ENCODE measurements around the gene RAP2C. TPM values are rescaled to one million over a fixed set of nuclear protein-coding genes. Genes with fewer than 3 reads are reported as not detected.
A peak's percentile ranks its signal among the peaks of the same experiment; 100 is the strongest.

The RAP2C gene
- total and polyA plus RNA-seq, 8 donors, result 11.1 to 53.1 (median 18.7) TPM

DNA sequence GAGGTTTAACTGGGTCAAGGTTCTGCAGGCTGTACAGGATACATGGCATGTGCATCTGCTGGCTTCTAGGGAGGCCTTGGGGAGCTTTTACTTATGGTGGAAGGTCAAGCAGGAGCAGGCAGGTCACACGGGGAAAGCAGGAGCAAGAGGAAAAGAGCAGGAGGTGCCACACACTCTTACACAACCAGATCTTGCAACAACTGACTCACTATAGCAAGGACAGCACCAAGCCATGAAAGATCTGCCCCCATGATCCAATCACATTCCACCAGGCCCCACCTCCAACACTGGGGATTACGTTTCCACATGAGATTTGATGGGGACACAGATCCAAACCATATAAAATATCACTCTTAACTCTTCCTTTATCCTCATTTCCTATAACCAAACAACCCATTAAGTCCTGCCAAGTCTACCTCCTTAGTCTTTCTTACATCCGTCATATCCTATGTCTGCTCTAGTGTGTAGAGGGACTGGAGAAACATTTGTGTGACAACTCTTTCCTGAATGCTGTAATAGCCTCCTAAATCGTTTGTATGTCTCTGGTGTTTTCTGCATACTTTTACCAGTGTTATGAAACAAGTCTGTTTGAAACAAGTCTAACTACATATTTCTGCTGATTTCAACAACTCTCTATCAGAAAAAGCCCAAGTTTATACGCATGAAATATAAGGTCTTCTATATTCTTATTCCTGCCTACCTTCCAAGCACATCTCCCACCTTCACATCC is 8.3 kb upstream of the RAP2C start:
- H3K4me1 ChIP-seq, result no peaks in the 10 kb centered on the region
- DNase-seq, result no peak
- H3K9me3 ChIP-seq, result no peaks in the 10 kb centered on the region
- no peak overlapping the region for H3K4me3 ChIP-seq
- H3K27me3 ChIP-seq, result no peaks in the 10 kb centered on the region
- no peak overlapping the region for H3K27ac ChIP-seq
- no peaks in the 10 kb centered on the region for H3K36me3 ChIP-seq
- intact Hi-C loops (cut with DNase I; ENCODE audit: low total_unique reads), result no loop called here
- WGBS, 5 donors, result 58 to 70% (median 63%) methylated on average over 5 of the region's 5 CpGs
- no peak for TF ChIP-seq POLR2AphosphoS5 (IDR thresholded peaks at IDR 0.05)
- TF ChIP-seq EP300 (IDR thresholded peaks at IDR 0.05), result no peak
- no peak for TF ChIP-seq POLR2A (IDR thresholded peaks at IDR 0.05)
- TF ChIP-seq, protein P1, sequence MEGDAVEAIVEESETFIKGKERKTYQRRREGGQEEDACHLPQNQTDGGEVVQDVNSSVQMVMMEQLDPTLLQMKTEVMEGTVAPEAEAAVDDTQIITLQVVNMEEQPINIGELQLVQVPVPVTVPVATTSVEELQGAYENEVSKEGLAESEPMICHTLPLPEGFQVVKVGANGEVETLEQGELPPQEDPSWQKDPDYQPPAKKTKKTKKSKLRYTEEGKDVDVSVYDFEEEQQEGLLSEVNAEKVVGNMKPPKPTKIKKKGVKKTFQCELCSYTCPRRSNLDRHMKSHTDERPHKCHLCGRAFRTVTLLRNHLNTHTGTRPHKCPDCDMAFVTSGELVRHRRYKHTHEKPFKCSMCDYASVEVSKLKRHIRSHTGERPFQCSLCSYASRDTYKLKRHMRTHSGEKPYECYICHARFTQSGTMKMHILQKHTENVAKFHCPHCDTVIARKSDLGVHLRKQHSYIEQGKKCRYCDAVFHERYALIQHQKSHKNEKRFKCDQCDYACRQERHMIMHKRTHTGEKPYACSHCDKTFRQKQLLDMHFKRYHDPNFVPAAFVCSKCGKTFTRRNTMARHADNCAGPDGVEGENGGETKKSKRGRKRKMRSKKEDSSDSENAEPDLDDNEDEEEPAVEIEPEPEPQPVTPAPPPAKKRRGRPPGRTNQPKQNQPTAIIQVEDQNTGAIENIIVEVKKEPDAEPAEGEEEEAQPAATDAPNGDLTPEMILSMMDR (IDR thresholded peaks at IDR 0.05), result no peak

DNA sequence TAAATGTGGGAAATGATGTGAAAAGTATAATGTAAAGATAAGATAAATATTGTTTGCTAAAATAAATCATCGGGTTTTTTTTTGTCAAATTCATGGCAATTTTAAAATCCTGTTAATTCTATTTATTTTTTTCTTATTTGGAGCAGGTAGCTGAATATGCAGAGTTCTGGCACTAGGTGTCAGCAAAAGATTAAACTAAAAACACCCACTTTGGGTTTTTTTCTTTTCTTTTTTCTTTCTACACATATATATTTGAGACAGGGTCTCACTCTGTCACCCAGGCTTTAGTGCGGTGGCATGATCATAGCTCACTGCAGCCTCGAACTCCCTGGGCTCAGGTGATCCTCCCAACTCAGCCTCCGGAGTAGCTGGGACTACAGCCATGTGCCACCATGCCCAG is 6.9 kb upstream of the RAP2C start:
- no peak overlapping the region for H3K4me3 ChIP-seq
- DNase-seq, result peak in 1 of 2 donors; percentile 28
- no peaks in the 10 kb centered on the region for H3K27me3 ChIP-seq
- no peaks in the 10 kb centered on the region for H3K4me1 ChIP-seq
- WGBS, 5 donors, result 50 to 74% (median 67%) methylated on average over 4 of the region's 4 CpGs
- H3K9me3 ChIP-seq, result no peaks in the 10 kb centered on the region
- intact Hi-C loops (cut with DNase I; ENCODE audit: low total_unique reads), result no loop called here
- no peak for TF ChIP-seq POLR2A (IDR thresholded peaks at IDR 0.05)
- TF ChIP-seq, protein P1 (IDR thresholded peaks at IDR 0.05), result peak in 3 of 7 experiments; percentile 10 to 34 (median 10)
- H3K36me3 ChIP-seq, result no peaks in the 10 kb centered on the region
- no peak overlapping the region for H3K27ac ChIP-seq

DNA sequence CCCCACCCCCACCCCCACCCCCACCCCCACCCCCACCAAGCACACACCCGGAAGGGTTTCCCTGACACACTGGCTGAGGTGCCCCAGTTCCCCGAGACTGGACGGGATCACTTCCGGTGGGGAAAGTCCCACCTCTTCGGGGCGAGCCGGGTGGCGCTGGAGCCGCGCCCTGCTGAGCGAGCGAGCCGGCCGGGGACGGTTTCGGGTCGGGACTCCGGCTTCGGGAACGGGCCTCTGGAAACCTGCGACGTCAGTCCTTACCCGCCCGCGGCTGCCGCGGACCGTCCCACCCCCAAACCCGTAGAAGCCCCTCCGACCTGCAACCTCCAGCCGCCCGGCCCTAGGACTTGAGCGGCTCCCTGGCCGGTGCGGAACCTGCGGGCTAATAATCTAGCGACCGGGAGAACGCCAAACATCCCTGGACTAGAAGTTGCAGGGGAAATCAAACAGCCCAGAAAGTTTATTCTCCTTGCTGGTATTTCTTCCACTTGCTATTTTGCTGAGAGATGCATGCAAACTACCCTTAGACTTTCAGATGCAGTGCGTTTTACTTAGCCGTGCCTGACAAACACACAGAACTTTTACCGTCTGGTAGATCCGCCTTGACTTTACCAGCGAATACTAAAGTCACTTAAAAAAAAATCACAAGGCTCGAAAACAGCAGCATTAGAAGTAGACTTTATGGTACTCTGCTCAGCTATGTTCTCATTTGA is 991 bp downstream of the RAP2C start:
- 0 to 29% (median 4%) methylated on average over 23 to 45 of the region's 45 CpGs for WGBS, 5 donors
- Histone ChIP-seq H3K27ac (peak overlapping the region; percentile 96 to 100 (median 97)), H3K27me3 (no peaks in the 10 kb centered on the region), H3K4me3 (peak overlapping the region; percentile 62 to 75 (median 69)), H3K4me1 (peaks cover 0 to 33% (median 7%) of the 10 kb centered on the region in 4 donors), H3K9me3 (peaks cover 0 to 7% (median 0%) of the 10 kb centered on the region in 4 donors), H3K36me3 (peaks cover 0 to 9% (median 4%) of the 10 kb centered on the region in 4 donors)
- intact Hi-C loops (cut with DNase I; ENCODE audit: low total_unique reads), result no loop called here
- TF ChIP-seq, protein P1 (IDR thresholded peaks at IDR 0.05), result no peak
- peak; percentile 56 to 80 (median 65) for TF ChIP-seq POLR2AphosphoS5 (IDR thresholded peaks at IDR 0.05)
- no peak for TF ChIP-seq POLR2A (IDR thresholded peaks at IDR 0.05)
- DNase-seq, result peak; percentile 81 to 94

DNA sequence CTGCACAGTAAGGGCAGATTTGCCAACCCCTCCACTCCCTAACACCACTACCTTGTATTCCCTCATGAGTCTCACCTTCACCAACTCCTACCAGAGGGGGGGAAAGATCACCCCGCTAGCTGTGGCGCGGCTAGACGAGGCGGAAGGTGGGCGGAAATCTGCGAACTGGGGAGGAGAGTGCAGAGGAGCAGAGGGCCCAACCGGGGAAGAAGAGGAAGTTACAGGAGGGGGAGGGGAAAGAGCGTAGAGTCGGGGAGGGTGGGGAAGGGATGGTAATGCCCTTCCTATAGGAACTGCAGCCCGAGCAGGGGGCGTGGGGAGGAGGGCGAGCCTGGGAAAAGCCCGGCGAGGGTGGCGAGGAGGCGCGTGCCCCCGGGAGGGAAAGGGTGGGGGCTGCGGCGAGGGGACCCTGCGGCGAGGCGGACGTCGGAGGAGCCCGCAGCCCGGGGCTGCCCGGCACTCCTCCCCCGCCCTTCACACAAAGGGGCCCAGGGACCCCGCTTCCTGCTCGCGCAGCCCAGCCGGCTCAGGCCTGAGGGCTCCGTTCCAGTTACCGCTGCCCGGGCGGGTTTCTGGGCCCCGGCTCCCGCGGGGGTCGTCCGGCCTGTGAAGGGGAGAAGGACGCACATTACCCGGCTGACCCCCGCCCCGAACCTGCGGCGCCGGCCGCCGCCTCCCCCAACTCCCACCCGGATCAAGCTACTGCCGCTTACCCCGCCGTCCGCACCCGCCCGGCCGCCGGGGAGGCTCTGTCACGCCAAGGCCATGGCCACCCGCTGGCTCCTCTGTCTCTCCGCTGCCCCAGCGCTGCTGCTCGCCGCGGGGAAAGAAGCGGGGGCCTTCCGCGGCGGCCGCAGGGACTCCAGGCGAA is 1.8 kb downstream of the RAP2C start:
- intact Hi-C loops (cut with DNase I; ENCODE audit: low total_unique reads), result no loop called here

More for the DNA sequence above, 1.8 kb downstream of the RAP2C start:
- DNase-seq, result peak; percentile 61 to 93
- Histone ChIP-seq H3K36me3 (peaks cover 0 to 17% (median 6%) of the 10 kb centered on the region in 4 donors), H3K4me1 (peaks cover 0 to 33% (median 7%) of the 10 kb centered on the region in 4 donors), H3K27ac (peak overlapping the region; percentile 96 to 100 (median 96)), H3K27me3 (no peaks in the 10 kb centered on the region), H3K4me3 (peak overlapping the region; percentile 62 to 75 (median 69)), H3K9me3 (peaks cover 0 to 7% (median 0%) of the 10 kb centered on the region in 4 donors)
- WGBS, 5 donors, result 0 to 34% (median 0%) methylated on average over 3 to 68 of the region's 74 CpGs
- TF ChIP-seq POLR2AphosphoS5 (IDR thresholded peaks at IDR 0.05), result peak in 1 of 3 donors; percentile 75
- TF ChIP-seq, protein P1 (IDR thresholded peaks at IDR 0.05), result no peak

Measured in stomach (tissue), 9 donors.